T-helper 2 cell treated with Interferon-gamma antibody and Interleukin-4, amounts not matched to agents 100 ng/mL and 5 ng/mL, for 36 hours (primary cell): ENCODE results near the gene TMOD1. TPM values are rescaled to one million over a fixed set of nuclear protein-coding genes. Genes with fewer than 3 reads are reported as not detected.
"Not testable (repeated sequence)": the region's sequence is repeated elsewhere in the genome, so short reads cannot be mapped to it uniquely, and the experiment has no call there.

Experiments used
- intact Hi-C: fragments of 100-400 bp; cut with micrococcal nuclease; formaldehyde crosslinking; loops from one replicate; pipeline ENCODE4 v1.15.1; 2023
- total RNA-seq: library from RNA; stranded (reverse); gene quantifications from 2 replicates; pipeline ENCODE4 v1.2.3, GENCODE V29; 2022

Gene TMOD1
- total RNA-seq, result 0.68 and 1.1 TPM in 2 replicates

DNA sequence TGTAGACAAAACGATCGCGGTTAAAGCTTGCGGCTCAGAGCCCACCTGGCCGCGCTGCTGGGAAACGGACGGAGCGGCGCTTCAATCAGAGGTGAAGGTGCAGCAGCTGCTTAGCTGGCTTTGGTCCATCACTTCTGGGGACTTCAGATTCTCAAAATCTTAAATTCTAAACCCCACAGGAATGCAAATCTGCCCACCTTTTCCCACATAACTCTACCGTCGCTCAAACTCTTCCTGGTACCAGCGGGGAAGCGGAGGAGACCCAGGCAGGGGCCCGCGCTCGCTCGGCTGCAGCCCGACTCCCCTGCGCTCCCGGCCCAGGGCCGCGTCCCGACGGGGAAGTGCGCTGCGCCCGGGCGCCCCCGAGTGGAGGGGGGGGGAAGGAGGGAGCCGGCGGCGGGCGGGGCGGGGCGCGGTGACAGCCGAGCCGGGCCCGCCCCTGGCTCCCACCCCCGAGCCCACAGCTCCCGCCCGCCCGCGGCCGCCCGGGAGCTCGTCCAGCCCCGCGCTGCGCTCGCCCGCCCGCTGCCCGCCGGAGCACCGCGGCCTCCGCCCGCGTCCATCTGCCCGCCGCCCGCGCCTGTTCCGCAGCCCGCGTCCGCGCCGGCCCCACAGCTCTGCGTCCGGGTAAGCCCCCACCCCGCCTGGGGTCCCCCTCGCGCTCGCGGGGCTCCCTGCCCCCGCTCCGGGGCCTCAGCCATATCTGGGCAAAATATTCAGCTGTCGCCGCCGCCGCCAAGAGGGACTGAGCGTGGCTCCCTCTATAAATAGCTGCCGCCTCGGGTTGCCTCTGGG, at the start of gene TMOD1:
Gene TMOD1, plus strand, starts transcription at position 490 of the 795 bp plus-strand sequence. CDS start 22,523 bp downstream, outside the sequence.
- intact Hi-C loops, result loop anchor here (2.0 to 10.0 kb wide), 2 partner anchors 91 to 627 kb away; no protein-coding TSS in a partner anchor

GRCh38 chr9:97453573-97453972, 47.9 kb upstream of the TMOD1 start:
- intact Hi-C loops, result not testable (repeated sequence)

GRCh38 chr9:97456841-97457240, 44.6 kb upstream of the TMOD1 start:
- intact Hi-C loops, result not testable (repeated sequence)

GRCh38 chr9:97459326-97459725, 42.1 kb upstream of the TMOD1 start:
- intact Hi-C loops, result no loop called here

DNA sequence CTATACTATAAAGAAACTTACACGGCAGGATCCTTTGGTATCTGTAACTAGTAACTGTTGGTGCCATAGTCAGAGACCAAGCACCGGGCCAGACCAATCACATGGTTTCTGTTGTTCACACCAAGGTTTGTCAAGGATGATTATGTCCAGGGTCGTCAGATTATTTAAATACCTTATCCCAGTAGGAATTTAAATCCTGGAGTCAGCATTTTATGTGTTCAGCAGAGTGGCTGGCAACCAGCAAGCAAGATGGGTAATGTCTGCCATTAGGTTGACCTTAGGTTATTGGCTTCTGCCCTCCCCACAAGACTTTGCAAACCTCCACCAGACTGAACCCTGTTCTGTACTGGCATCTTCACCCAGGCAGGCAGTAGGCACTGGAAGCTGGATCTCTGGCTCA, 39.3 kb upstream of the TMOD1 start:
- intact Hi-C loops, result no loop called here

DNA sequence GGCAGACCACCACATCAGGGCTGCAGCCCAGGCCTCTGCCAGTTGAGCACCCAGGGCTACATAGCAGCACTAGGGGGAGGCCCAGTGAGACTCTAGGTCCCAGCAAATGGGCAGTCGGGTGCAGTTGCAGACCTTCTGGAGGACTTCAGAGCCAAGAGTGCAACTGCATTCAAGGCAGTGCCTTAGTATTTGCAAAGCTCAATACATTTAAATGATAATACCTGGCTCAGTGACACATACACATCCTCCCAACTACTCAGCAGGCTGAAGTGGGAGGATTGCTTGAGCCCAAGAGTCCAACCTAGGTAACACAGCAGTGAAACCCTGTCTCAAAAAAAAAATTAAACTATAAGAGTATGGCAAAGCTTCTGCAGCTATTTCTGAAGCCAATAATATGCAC, 38.6 kb upstream of the TMOD1 start:
- intact Hi-C loops, result no loop called here

- intact Hi-C loops, result loop anchor here (1.0 to 5.0 kb wide), 2 partner anchors 129 to 148 kb away; no protein-coding TSS in a partner anchor
These were observed 32.6 kb upstream of the TMOD1 start for GRCh38 chr9:97468658-97469448.

GRCh38 chr9:97470076-97470475, 31.4 kb upstream of the TMOD1 start:
- intact Hi-C loops, result no loop called here

GRCh38 chr9:97473717-97474116, 27.7 kb upstream of the TMOD1 start:
- intact Hi-C loops, result no loop called here

DNA sequence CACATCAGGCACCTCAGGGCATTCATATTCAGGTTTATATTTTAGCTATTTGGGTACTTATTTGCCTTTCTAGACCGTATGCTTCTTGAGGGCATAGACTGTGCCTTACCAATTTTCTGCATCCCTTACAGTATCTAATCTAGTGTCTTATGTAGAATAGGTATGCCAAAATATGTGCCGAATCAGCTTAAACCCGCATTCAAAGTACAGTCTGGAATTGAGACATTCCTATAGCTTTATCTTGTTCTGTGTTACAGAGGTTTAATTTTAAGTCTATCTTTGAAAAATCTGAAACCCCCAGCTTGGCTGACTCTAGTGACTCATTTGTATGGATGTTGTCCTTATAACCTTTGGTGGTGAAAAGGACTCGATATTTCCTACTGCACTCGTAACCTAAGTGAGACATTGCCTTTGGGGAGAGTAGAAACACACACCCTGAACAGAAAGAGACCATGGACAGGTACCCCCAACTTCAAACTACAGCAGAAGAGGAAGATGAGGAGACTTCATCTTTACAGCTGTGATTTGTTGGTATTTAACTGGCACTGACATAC, 27.0 kb upstream of the TMOD1 start:
- intact Hi-C loops, result no loop called here

DNA sequence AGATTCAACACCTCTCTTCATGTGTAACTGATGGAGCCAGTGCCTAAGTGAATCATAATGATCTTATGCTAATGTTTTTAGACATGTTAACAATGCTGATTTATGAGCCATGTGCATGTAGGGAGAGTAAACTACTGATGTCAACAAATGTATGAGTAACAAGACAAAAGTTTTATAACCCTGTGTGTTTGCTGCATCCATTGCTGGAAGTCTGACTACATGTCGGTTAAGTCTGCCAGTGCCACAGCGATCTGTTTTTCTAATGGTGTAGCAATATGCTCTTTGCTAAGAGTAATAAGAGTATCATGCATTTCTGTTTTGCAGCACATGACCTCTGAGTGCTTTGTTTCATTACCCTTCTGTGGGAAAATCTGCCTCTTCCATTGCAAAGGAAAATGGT, 26.4 kb upstream of the TMOD1 start:
- intact Hi-C loops, result no loop called here

- intact Hi-C loops, result no loop called here
These were observed 23.0 kb upstream of the TMOD1 start for GRCh38 chr9:97478301-97478981.

- intact Hi-C loops, result no loop called here
These were observed 21.8 kb upstream of the TMOD1 start for GRCh38 chr9:97479496-97480159.

DNA sequence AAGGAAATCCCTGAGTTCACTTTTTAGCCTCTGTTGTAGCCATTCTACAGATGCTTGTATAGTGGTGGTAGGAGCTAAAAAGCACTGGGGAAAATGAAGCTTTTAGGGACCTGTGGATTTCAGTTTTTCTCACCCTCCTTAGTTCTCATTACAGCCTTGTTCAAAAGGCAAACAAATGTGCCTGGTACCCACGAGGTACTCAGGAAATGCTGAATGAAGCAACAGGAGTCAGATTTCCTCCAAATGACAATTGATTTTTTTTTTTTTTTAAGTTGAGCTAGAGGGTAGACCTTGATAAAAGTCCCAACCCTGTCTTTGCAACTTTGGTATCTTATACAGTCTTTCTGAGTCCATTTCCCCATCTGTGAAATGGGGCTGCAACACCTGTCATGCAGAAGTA, 21.3 kb upstream of the TMOD1 start:
- intact Hi-C loops, result no loop called here

DNA sequence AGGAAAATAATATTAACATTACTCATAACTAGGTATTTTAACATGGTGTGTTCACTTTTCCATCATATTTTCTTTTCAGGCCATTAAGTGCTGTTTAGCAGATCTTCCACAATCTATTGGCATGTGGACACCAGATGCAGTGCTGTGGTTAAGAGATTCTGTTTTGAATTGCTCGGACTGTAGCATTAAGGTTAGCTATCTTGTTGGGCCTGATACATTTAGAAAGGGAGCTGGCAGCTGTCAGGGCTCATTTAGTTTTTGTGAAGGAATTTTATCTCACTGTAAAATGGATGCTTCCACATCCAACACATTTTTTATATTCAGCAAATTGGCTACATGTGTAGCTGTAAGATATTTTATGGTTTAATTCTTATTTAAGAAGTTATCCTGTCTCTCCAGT, 20.7 kb upstream of the TMOD1 start:
- intact Hi-C loops, result no loop called here

DNA sequence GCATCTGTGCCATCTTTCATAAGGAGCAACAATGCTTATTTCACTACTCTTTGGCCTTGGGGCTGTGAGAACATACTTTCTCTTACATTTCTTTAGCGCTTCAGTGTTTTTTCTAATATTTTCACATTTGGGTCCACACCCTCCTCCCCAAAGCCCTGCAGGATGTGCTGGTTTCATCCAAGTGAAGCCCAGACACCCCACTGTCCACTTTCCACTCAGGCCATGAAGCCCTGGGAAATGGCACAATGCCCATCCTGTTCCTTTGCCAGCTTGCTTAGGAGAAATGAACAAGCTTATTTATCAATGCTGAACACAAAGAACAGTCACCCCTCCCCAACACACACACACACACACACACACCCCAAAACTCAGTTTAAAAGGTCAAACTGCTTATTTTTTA, 17.3 kb upstream of the TMOD1 start:
- intact Hi-C loops, result no loop called here

DNA sequence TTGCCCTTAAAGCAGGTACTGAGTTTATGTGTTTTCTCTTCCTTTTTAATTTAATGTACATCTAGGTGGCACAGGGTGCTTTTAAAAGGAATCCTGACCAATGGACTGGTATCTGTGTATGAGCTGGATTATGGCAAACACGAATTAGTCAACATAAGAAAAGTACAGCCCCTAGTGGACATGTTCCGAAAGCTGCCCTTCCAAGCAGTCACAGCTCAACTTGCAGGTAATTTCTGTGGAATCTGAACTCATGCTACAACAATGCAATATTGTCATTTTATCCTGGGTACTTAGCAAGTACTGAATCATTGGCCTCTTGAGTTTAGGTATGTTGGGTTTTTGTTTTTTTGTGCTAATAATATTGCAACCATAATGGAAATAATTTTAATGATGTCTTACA, 14.4 kb upstream of the TMOD1 start:
- intact Hi-C loops, result no loop called here

- intact Hi-C loops, result no loop called here
These were observed 13.6 kb upstream of the TMOD1 start for GRCh38 chr9:97487861-97488260.

DNA sequence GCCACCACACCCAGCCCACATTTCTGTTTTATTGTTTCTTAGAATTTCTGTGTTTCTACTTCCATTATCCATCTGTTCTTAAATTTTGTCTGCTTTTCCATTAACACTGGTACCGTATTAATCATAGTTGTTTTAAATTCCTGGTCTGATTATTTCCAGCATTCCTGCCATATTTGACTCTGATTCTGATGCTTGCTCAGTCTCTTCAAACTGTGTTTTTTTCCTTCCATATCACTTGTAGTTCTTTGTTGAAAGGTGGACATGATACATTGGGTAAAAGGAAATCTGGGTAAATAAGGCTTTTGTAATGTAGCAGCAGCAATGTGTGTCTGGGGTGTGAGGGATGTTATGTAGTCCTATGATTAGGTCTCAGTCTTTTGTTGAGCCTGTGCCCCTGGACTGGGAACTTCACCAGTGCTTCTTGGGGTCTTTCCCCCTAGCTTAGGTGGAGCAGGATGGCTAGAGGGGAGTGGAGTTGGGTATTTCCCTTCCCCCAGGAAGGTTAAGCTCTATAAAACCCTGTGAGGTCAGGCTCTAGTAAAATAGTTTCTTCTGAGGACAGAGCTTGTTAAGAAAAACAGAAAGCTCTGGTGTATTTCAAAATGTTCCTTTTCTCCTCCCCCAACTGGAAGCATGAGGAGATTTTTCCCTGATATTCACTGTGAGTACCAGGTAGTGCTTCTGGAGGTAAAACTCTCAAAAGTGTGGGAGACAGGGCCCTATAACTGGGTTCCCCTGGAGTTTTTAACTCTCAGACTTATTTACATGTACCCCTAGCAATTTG, 10.1 kb upstream of the TMOD1 start:
- intact Hi-C loops, result no loop called here
